Measurements from ENCODE around the gene NAPA. TPM values are rescaled to one million over a fixed set of nuclear protein-coding genes. Genes with fewer than 3 reads are reported as not detected.

NAPA gene
- total RNA-seq, 2 experiments from 2014 or later = 65.6 to 69.2 TPM

DNA sequence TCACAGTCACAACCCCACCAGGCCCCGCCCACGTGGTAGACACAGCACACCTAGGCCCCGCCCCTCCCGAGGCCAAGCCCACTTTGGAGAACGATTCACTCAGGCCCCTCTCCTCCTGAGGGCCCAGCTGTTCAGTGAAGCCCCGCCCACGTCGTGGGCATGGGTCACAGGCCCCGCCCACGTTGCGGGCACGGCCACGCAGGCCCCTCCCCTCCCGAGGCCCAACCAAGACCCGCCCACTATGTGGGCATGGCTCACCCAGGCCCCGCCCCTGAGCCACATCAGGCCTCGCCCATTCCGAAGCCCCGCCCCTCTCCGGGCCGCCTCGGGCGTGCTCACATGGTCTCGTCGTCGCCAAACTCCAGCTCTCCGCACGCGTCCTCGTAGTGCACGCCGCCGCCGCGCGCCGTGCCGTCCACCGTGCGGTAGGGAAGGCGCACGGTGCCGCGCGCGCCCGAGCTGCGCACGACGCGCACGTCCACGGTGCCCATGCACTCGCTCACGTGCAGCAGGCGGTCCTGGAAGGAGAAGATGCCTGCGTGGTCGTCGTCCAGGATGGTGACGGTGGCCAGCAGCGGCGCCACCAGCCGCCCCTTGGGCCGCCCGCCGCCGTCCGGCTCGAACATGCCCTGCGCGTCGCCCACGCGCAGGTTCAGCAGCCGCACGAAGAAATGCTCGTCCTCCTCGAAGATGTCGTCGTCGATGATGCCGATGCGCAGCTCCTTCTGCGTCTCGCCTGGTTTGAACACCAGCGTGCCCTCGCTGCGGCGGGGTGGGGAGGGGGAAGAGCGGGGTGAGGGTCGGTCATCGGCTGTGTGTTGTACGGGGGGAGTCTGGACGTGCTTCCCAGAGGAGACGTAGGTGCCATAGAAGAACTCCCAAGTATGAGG, 67.1 kb downstream of the NAPA start:
- Mint-ChIP-seq H3K9me3 (peaks cover 5% of the 10 kb centered on the region), H3K36me3 (peaks cover 2% of the 10 kb centered on the region), H3K27ac (no peak overlapping the region), H3K4me3 (peak overlapping the region; percentile 52), H3K4me1 (peaks cover 27% of the 10 kb centered on the region), H3K27me3 (peaks cover 66% of the 10 kb centered on the region)
- DNase-seq = peak; percentile 79

DNA sequence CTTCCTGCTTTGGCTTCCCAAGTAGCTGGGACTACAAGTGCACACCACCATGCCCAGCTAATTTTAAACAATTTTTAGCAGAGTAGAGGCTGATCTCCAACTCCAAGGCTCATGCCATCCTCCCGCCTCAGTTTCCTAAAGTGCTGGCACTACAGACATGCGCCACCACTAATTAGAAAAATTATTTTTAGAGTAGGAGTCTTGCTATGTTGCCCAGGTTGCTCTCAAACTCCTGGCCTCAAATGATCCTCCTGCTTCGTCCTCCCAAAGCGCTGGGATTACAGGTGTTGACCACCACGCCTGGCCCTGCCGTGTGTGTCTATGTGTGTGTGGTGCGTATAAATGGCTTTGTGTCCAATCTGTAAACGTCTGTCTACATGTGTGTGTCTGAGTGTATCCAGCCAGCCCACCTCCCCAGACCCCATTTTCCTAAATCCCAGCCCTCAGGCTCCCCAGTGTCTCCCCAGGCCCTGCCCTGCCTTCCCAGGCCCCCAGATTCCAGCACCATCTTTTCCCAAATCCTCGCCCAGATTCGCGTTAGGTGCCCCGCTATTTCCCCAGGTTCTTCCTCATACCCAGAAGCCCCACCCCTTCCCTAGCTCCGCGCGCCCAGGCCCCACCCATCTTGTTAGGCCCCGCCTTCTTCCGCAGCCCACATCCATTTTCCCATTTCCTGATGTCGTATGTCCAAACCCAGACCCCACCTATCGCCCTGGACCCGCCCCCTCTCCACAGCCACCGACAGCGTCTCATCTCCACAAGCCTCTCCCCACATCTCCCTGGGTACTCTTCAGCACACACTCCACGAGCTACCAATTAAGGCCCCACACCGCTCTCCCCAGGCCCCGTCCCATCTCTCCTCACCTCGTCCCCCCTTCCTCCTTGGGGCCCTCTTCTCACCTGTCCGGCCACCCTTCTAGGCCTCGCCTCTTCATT, 68.1 kb downstream of the NAPA start:
- Mint-ChIP-seq H3K4me3 (peak overlapping the region; percentile 52), H3K27ac (no peak overlapping the region), H3K4me1 (peaks cover 27% of the 10 kb centered on the region), H3K9me3 (peaks cover 5% of the 10 kb centered on the region), H3K36me3 (peaks cover 2% of the 10 kb centered on the region), H3K27me3 (peaks cover 70% of the 10 kb centered on the region)
- DNase-seq = peak; percentile 35

DNA sequence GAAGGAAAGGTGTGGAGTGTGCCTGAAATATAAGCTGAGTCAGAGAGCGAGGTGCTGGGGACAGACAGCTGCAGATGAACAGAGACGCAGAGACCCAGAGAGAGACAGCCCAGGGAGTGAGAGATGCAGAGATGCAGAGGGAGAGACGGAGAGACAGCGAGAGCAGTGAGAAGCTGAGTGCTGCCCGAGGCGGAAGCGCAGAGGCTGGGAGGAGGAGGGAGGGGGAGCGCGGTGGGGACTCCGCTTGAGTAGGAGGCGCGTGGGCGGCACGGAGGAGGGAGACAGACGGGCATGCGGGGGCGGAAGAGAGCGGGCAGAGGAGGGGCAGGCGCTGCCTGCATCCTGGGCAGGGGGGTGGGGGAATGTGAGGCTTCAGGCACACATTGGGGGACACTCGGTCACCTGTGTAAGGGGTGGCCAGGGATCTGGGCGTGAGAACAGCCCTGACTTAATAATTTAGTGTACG, 68.9 kb downstream of the NAPA start:
- peaks cover 27% of the 10 kb centered on the region for H3K4me1 Mint-ChIP-seq
- no peak overlapping the region for H3K27ac Mint-ChIP-seq
- peak overlapping the region; percentile 59 for H3K4me3 Mint-ChIP-seq
- H3K36me3 Mint-ChIP-seq = peaks cover 2% of the 10 kb centered on the region
- H3K27me3 Mint-ChIP-seq = peaks cover 76% of the 10 kb centered on the region
- DNase-seq = peak; percentile 39
- peaks cover 5% of the 10 kb centered on the region for H3K9me3 Mint-ChIP-seq

DNA sequence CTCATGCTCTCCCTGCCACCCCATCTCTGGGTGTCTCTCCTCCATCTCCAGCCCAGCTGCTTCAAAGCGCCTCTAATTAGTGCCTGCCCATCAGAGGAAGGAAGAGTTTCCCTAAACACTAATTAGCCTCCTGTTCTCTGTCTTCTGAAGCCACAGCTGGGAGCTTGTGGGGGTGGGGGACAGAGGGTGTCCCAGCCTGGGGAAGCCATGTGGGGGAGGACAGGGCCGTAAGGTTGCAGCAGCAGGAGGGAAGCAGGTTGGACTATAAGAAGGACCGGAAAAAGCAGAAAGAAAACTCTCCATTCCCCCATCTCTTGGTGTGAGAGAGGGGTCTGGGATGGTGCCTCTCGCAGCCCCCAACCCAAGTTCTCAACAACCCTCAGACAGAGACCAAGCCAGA, 69.3 kb downstream of the NAPA start:
- peak overlapping the region; percentile 59 for H3K4me3 Mint-ChIP-seq
- H3K4me1 Mint-ChIP-seq = peaks cover 27% of the 10 kb centered on the region
- peaks cover 5% of the 10 kb centered on the region for H3K9me3 Mint-ChIP-seq
- H3K27me3 Mint-ChIP-seq = peaks cover 78% of the 10 kb centered on the region
- peaks cover 2% of the 10 kb centered on the region for H3K36me3 Mint-ChIP-seq
- DNase-seq = no peak
- H3K27ac Mint-ChIP-seq = no peak overlapping the region

DNA sequence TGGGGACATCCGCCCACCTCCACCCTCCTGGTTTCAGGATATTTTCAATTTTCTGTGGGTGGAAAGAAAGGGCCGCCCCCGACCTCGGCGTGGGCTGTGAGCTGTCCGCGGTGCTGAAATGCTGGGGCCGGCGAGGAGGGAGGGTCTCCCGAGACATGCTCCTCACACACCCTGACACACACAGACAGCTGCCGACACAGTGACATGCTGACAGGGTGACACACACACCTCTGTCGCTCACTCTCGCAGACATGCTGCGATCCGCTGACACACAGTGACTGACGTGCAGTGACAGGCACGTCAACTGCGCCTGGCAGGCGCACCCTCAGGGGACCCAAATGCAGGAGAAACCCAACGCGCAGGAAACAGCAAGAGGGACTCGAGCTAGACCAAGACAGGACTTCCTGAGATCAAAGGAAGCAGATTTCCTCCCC, 70.5 kb downstream of the NAPA start:
- no peak for DNase-seq
- H3K4me3 Mint-ChIP-seq = no peak overlapping the region
- no peak overlapping the region for H3K27ac Mint-ChIP-seq
- H3K4me1 Mint-ChIP-seq = peaks cover 27% of the 10 kb centered on the region
- peaks cover 2% of the 10 kb centered on the region for H3K36me3 Mint-ChIP-seq
- H3K27me3 Mint-ChIP-seq = peaks cover 78% of the 10 kb centered on the region
- H3K9me3 Mint-ChIP-seq = peaks cover 5% of the 10 kb centered on the region

DNA sequence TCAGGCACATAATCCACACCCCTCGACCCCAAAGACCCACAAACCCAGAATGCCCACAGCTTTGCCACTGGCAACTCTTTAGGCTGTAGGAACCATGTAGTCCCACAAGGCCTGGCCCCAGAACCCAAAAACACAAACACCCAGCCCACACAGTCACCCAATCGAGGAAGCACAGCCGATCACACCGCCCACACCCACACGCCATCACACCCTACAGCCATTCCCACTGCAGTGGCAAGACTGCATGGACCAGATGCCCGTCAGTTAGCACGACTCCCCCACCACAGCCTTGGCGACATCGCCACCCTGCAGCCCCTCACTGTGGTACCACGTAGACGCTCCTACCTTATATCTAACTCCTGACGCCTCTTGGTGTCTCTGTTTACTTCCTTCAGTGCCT, 71.5 kb downstream of the NAPA start:
- peaks cover 75% of the 10 kb centered on the region for H3K27me3 Mint-ChIP-seq
- no peak overlapping the region for H3K27ac Mint-ChIP-seq
- peaks cover 27% of the 10 kb centered on the region for H3K4me1 Mint-ChIP-seq
- DNase-seq = no peak
- peaks cover 2% of the 10 kb centered on the region for H3K36me3 Mint-ChIP-seq
- H3K9me3 Mint-ChIP-seq = peaks cover 5% of the 10 kb centered on the region
- no peak overlapping the region for H3K4me3 Mint-ChIP-seq

DNA sequence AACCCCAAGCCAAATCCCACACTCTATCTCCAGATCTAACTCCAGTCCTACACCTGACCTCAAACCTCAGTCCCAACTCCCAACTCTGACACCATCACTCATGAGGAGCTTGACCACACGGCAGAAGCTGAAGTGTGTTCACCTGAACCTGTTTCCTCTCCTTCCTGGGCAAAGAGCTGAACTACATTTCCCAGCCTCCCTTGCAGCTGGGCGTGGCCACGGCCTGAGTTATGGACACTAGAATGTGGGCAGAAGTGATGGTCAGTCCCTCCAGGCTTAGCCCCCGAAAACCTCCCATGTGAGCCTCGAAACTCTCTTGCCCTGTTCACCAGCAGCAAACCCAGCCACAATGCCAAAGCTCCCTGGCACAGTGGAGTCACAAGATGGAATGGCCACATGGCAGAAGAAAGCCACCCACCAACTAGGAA, 76.1 kb downstream of the NAPA start:
- H3K36me3 Mint-ChIP-seq = no peaks in the 10 kb centered on the region
- DNase-seq = no peak
- H3K4me1 Mint-ChIP-seq = peaks cover 16% of the 10 kb centered on the region
- H3K27ac Mint-ChIP-seq = no peak overlapping the region
- no peak overlapping the region for H3K4me3 Mint-ChIP-seq
- no peaks in the 10 kb centered on the region for H3K9me3 Mint-ChIP-seq
- peaks cover 73% of the 10 kb centered on the region for H3K27me3 Mint-ChIP-seq

Other genes with a start within 250 kb of the NAPA start
- gene INAFM1, start 240.2 kb downstream of the NAPA start, total RNA-seq = 10 to 100 TPM in 1 of 2 experiments, 1 to 10 TPM in 1; 9.8 to 10.6 TPM
- gene C5AR1, start 205.2 kb downstream of the NAPA start, total RNA-seq = 1 to 10 TPM; 1.4 to 1.8 TPM
- gene C5AR2, start 182.9 kb downstream of the NAPA start, total RNA-seq = not detected
- 10 to 100 TPM; 17.4 to 19.5 TPM for gene DHX34, start 165.7 kb downstream of the NAPA start, total RNA-seq
- gene MEIS3, start 95.5 kb downstream of the NAPA start, total RNA-seq = not detected
- under 1 TPM; 0.37 to 0.38 TPM for gene SLC8A2, start 43.2 kb downstream of the NAPA start, total RNA-seq
- gene KPTN, start 30.8 kb downstream of the NAPA start, total RNA-seq = 10 to 100 TPM; 12.4 to 13.4 TPM
- under 1 TPM; 0.19 to 0.22 TPM for gene ZNF541, start 58.1 kb upstream of the NAPA start, total RNA-seq
- 10 to 100 TPM in 1 of 2 experiments, 1 to 10 TPM in 1; 8.9 to 10.2 TPM for gene BICRA, start 94.1 kb upstream of the NAPA start, total RNA-seq
- under 1 TPM; 0.44 to 0.68 TPM for gene EHD2, start 198.4 kb upstream of the NAPA start, total RNA-seq
- 100 to 1,000 TPM; 248 to 249 TPM for gene NOP53, start 230.5 kb upstream of the NAPA start, total RNA-seq